Right forelimb (tissue), 1 donor: ENCODE measurements around the gene TIMP1.

ENCODE experiments used
- DNase-seq: peaks from one replicate; pipeline ENCODE4 v3.0.0-alpha.2; 2018

Gene TIMP1

DNA sequence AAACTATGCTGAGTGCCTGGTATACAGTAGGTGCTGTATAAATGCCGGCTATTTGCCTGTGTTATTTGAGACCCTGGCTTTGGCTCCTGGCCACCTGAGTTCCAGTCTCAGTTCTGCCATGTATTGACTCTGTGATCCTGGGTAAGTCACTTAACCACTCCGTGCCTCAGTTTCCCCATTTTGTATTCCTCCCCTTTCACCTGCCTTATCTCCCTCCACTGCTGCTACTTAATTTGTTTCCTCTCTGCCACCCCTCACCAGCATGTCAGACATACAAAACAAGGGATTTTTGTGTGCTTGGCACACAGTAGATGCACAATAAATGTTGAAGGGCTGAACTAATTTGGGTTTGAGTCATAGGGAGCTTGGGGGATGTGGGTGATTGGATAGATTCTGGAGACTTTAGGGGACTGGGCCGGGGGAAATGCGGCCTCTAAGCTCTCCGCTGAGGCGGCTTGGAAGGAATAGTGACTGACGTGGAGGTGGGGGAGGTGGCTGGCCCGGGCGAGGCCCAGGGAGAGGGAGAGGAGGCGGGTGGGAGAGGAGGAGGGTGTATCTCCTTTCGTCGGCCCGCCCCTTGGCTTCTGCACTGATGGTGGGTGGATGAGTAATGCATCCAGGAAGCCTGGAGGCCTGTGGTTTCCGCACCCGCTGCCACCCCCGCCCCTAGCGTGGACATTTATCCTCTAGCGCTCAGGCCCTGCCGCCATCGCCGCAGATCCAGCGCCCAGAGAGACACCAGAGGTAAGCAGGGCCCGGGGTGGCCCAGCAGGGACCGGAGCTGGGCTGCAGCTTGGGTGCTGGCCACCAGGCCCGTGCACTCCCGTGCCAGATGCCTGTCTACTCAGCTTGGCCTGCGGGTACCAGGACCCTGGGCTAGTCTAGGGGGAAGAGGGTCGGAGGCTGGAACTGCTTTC lies at the start of gene TIMP1:
TIMP1 (plus strand) TSS at position 706 of the 917 bp plus-strand sequence. CDS start 980 bp downstream, outside the sequence.
- DNase-seq, result peak; percentile 91

GRCh38 chrX:47539860-47540259 lies 42.4 kb upstream of the TIMP1 start:
- DNase-seq, result no peak

DNA sequence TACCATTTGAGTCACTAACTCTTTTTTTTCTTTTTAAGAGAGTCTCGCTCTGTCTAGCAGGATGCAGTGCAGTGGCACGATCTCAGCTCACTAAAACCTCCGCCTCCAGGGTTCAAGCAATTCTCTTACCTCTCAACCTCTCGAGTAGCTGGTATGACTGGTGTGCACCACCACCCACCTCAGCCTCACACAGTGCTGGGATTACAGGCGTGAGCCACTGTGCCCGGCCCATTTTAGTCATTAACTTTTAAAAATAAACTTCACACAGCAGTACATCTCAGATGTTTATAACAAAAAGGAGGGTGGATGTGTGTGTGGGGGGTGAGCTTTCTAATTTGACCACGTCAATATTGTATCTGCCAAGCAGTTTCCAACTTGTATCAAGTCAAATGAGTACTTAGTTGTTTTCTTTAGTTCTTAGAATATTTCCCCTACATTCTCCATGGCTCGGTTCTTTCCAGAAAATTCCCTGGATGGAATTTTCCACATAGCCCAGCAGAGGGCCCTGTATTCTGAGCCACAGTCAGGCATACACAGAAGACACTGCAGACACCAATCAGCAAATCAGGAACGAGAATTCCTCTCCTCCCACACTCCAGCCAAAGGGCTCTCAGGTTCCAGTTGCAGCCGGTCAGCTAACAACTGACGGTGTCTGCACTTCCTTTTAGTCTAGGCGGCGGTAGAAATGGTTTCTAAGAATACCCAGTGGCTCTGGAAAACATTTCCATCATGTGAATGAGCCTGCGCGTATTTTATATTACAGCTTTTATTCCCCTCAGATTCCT lies 41.3 kb upstream of the TIMP1 start:
- peak; percentile 73 for DNase-seq

DNA sequence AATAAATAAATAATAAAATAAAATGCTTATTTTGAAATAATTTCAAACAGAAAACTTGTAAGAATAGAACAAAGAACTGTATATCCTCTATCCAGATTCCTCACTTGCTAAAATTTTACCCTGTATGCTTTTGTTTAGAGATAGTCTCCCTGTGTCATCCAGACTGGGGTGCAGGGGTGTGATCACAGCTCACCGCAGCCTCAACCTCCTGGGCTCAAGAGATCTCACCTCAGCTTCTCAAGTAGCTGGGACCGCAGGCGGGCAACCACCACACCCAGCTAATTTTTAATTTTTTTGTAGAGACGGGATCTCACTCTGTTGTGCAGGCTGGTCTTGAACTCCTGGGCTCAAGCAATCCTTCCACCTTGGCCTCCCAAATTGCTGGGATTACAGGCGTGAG lies 38.7 kb upstream of the TIMP1 start:
- DNase-seq, result no peak

DNA sequence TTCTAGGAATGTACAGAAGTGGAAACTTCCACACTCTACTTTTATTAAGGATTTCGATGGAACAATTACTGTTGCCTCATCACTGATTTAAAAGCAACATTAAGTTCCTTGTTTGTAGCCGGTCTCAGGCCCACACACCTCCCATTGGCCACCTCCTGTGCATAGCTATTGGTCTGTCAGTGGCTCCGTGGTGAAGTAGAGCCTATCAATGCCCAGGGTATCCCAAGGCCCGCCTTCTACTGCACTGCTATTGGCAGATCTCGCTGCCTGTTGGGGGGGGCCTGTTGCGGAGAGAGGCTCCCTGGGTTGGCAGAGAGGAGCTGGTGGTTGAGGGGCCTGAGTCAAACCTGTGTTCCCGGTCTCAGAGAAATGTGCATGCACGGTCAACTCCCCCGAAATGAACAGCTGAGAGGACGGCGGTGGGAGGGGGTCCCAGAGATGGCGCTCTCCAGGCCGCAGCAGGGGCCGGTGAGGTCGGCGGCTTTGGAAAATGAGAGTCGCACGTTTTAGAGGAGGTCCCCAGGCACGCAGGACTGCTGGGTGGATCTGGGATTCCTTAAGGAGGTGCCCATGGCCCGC lies 26.1 kb upstream of the TIMP1 start:
- peak; percentile 88 for DNase-seq

- DNase-seq, result no peak
Observed at GRCh38 chrX:47558436-47558835, 23.8 kb upstream of the TIMP1 start.

DNA sequence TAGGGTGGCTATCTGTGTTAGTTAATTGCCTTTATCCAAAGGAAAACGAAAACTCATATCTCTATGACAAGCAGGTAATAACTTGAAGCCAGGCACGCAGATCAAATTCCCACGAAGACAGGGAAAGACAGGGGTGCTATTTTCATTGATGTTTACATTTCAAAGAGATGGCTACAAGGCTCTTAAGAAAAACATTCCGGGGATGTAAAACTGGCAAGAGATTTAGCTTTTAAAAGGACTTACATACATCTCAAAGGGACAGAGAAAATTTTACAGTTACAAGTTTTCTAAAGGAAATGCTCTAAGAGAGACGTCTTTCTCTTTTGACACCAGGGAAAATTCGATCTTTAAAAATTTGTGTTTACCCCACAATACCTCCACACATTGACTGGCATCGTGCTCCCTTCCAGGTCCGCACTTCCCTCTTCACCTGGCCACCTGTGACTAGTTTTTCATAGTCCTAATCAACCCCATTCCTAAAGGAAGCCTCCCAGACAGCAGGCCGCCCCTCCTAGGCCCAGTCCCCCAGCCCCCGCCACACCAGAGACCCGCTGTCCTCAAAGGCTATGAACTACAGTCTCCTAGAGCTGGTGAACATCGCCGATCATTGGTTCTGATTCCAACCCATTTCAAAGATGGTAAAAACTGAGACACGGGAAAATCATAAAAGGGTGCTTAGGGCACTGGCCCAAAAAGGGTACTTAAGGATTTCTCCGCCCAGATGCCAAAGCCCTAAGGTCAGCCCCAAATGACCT lies 21.9 kb upstream of the TIMP1 start:
- DNase-seq, result no peak

- DNase-seq, result peak; percentile 94
Observed at GRCh38 chrX:47560934-47561658, 21.1 kb upstream of the TIMP1 start, which contains the start of gene ARAF. Gene ARAF, plus strand, starts transcription at chrX:47561205. Its CDS starts 1,763 bp downstream, at chrX:47562968.

DNA sequence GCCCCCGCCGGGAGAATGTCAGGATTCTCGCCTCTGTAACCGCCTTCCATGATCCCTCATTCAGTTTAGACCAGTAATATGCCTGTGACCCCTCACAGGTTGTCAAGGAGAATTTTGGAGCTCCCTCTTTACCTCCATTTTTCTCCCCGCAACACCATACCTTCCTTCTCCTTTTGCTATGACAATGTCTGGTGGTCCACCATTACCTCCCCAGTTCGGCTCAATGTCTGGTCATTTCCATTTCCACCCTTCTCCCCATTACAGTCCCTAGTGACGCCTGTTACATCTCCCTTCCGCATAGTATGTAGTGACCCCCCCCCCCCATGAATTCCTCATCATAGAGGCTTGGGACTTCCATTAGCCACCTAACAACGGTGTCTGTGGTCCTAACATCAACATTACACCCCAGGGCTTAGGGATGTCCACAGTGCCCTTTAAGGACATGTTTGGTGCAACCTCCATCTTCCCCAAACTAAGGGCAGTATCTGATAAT lies 20.5 kb upstream of the TIMP1 start:
- DNase-seq, result no peak

DNA sequence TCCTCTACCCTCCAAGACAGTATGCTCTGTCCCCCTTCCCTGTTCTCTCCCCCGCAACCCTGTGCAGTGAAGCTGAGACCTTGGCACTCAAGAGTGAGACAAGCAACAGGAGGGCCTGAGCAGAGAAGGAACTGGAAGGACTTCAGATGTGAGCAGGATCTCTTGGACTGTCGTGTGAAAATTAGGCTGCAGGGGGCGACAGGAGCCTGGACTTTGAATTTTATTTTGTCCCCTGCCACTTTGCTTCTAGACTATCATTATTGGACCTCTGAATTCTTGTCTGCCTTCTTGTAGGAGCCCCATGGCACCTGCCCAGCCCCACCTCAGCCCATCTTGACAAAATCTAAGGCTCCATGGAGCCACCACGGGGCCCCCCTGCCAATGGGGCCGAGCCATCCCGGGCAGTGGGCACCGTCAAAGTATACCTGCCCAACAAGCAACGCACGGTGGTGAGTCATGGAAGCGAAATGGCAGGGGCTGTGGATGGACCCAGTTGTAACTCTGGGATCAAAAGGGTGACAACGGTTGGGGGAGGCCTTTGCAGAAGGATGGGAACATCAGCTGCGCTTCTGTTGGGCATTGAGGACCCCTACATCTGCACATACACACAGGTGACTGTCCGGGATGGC lies 19.5 kb upstream of the TIMP1 start:
- DNase-seq, result no peak

DNA sequence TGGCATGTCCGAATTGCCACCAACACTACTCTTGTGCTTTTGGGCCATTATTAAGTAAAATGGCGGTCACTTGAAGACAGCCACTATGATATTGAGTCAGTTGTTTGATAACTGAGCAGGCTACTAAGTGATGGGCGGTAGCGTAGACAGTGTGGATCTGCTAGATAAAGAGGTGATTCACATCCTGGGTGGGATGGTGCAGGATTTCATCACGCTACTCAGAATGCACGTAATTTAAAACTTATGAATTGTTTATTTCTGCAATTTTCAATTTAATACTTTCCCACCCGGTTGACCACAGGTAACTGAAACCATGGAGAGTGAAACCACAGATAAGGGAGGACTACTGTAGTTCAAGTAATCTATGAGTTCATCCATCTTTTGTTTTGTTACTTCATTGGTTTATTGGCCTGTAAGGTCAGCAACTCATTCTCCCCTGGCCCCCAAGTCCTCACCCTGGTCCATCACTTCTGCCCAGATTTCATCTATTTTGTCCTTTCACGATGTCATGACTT lies 18.4 kb upstream of the TIMP1 start:
- no peak for DNase-seq

GRCh38 chrX:47564438-47565085 lies 17.7 kb upstream of the TIMP1 start:
- no peak for DNase-seq

GRCh38 chrX:47566841-47567240 lies 15.4 kb upstream of the TIMP1 start:
- DNase-seq, result no peak

DNA sequence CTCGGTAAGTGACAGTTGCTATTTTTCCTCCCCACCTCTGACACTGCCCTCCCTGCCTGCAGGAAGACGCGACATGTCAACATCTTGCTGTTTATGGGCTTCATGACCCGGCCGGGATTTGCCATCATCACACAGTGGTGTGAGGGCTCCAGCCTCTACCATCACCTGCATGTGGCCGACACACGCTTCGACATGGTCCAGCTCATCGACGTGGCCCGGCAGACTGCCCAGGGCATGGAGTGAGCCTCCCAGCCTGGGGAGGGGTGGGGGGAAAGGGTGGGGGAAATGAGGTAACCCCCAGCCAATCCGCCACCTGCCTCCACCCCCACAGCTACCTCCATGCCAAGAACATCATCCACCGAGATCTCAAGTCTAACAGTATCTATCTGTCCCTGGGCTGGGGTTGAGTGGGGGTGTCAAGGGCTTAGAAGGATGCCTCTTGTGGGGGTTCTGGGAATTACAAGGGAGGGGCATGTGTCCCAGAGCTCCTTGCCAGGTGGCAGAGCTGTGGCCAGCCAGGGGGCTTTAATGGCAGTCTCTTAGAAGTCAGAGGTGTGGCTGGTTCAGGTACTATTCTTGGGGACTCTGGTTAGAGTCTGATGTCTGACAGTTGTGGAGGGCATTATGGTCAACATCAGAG lies 13.5 kb upstream of the TIMP1 start:
- DNase-seq, result no peak

DNA sequence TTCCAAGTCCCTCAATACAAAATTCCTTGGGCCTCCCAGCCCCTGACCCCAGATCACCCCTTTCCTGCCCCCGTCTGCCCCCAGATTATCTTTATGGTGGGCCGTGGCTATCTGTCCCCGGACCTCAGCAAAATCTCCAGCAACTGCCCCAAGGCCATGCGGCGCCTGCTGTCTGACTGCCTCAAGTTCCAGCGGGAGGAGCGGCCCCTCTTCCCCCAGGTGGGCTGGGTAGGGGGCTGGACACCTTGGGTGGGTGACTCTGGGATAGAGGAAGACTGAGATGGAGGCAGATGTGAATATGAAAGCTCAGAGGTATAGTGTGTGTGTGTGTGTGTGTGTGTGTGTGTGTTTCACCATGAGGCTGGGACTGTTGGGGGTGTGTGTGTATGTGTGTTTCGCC lies 11.4 kb upstream of the TIMP1 start:
- no peak for DNase-seq

DNA sequence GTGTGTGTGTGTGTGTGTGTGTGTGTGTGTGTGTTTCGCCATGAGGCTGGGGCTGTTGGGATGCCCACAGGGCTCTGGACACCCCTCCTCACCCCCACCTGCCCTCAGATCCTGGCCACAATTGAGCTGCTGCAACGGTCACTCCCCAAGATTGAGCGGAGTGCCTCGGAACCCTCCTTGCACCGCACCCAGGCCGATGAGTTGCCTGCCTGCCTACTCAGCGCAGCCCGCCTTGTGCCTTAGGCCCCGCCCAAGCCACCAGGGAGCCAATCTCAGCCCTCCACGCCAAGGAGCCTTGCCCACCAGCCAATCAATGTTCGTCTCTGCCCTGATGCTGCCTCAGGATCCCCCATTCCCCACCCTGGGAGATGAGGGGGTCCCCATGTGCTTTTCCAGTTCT lies 11.0 kb upstream of the TIMP1 start:
- DNase-seq, result no peak

DNA sequence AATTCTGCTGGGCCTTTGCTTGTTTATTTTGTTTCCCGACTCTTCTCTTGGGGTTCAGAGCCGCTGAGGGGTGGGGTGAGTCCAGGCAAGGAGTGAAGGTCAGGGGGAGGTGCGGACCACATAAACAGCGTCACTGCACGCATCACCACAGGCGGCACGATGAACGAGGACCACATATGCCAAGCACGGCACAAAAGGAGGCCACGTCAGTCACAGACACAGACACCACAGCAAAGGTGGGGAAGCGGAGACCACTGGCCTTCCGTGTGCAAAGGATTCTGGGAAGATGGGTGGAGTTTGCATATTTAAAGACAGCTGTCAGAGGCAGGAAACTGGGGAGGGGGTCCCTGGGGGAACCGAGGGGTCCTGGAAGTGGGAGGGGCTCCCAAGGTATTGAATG lies 10.3 kb upstream of the TIMP1 start:
- DNase-seq, result no peak

GRCh38 chrX:47572773-47573340 lies 9.4 kb upstream of the TIMP1 start:
- DNase-seq, result no peak

DNA sequence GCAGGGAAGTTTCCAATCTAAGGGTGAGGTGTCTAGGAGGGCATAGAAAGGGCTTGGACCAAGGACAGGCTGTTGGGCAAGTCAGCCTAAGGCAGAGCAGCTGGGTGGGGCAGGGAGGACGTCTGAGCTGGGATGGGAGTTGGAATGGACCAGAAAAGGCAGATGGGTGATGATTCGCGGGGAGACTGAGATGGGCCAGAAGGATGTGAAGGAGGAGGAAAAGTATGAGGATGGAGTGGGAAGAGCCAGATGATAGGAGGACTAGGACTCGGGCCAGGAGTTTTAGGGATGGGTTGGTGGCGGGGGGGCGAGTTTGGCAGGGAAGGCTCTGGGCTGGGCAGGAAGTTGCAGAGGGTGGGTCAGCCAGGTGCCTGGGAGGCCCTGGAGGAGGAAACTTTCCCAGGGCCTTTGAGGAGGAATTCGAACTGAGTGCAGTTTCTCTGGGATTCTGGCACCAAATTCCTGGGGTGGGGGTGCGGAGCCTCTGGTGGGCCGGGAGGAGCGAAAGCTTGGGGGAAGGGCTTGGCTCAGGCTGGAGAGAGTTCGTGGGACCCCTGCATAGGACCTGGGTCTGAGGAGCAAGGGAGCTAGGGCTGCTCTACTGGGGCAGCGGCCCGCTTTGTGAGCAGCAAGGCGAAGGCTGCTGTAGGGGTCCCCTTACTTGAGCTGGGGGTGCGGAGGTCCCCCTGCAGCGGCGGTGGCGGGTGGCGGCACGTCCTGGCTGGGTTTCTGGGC lies 8.7 kb upstream of the TIMP1 start:
- DNase-seq, result peak; percentile 79
